ENCODE data around the gene ECI1. TPM values are rescaled to one million over a fixed set of nuclear protein-coding genes. Genes with fewer than 3 reads are reported as not detected.

The ECI1 gene
- total RNA-seq, 1 experiment from 2014 or later, result 71.7 TPM

GRCh38 chr16:2289282-2289681, 37.9 kb upstream of the ECI1 start:
- H2AFZ ChIP-seq (ENCODE audit: low read length), result no peak overlapping the region

DNA sequence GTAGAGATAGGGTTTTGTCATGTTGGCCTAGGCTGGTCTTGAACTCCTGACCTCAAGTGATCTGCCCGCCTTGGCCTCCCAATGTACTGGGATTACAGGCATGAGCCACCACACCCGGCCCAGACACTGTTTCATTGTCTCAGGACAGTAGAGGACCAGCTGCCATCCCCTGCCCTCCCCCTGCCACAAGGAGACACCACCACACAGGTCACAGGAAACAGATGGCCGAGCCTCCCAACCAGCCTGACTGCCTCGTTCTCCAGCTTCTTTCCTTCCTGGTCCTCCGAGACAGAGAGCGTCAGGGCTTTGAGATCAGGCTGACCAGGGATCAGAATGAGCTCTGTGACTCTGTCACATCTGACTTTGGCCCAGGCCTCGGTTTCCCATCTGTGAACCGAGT, 37.3 kb upstream of the ECI1 start:
- Histone ChIP-seq H3K4me2 (ENCODE audit: low read length) (no peak overlapping the region), H3K36me3 (ENCODE audit: low read depth, low read length) (no peaks in the 10 kb centered on the region), H3K79me2 (ENCODE audit: low read length) (no peaks in the 10 kb centered on the region), H3K9me3 (ENCODE audit: low read length) (no peaks in the 10 kb centered on the region), H4K20me1 (ENCODE audit: low read length) (no peaks in the 10 kb centered on the region), H3K9me2 (replicated peaks; ENCODE audit: low read length) (no peaks in the 10 kb centered on the region), H3K27me3 (ENCODE audit: low read length) (no peaks in the 10 kb centered on the region), H3F3A (ENCODE audit: low read length, unreplicated experiment) (no peaks in the 10 kb centered on the region), H3K9ac (ENCODE audit: low read length) (no peak overlapping the region), H3K27ac (ENCODE audit: low read length) (no peak overlapping the region), H2AFZ (ENCODE audit: low read length) (no peak overlapping the region), H3K4me1 (ENCODE audit: insufficient read depth, low read length) (no peaks in the 10 kb centered on the region), H3K4me3 (ENCODE audit: low read length) (no peak overlapping the region)
- TF ChIP-seq CTCF (conservative IDR thresholded peaks at IDR 0.05; ENCODE audit: low read depth, low read length) (no peak), EZH2 (IDR thresholded peaks at IDR 0.05; ENCODE audit: low read length, unreplicated experiment) (no peak), EZH2phosphoT487 (IDR thresholded peaks at IDR 0.05; ENCODE audit: borderline replicate concordance, low read length) (no peak)
- POLR2A ChIA-PET (ENCODE audit: unreplicated experiment), result interaction anchor here (0.6 kb wide), 1 partner anchor 76 kb away, joined by 19 read pairs; no protein-coding TSS in a partner anchor
- DNase-seq, result no peak
- BruUV-seq (replicated peaks), result no TSS peak
- CTCF ChIA-PET, result no interaction called here
- intact Hi-C loops (cut with micrococcal nuclease), result no loop called here
- ATAC-seq, result no peak

More at GRCh38 chr16:2289282-2289681, 37.9 kb upstream of the ECI1 start:
- DNase-seq (no peak), ATAC-seq (no peak)
- Histone ChIP-seq H4K20me1 (ENCODE audit: low read length) (no peaks in the 10 kb centered on the region), H3K79me2 (ENCODE audit: low read length) (no peaks in the 10 kb centered on the region), H3K27me3 (ENCODE audit: low read length) (no peaks in the 10 kb centered on the region), H3K9me2 (replicated peaks; ENCODE audit: low read length) (no peaks in the 10 kb centered on the region), H3K9me3 (ENCODE audit: low read length) (no peaks in the 10 kb centered on the region), H3K4me1 (ENCODE audit: insufficient read depth, low read length) (no peaks in the 10 kb centered on the region), H3K4me3 (ENCODE audit: low read length) (no peak overlapping the region), H3K4me2 (ENCODE audit: low read length) (no peak overlapping the region), H3F3A (ENCODE audit: low read length, unreplicated experiment) (no peaks in the 10 kb centered on the region), H3K9ac (ENCODE audit: low read length) (no peak overlapping the region), H3K36me3 (ENCODE audit: low read depth, low read length) (no peaks in the 10 kb centered on the region), H3K27ac (ENCODE audit: low read length) (no peak overlapping the region)
- no peak for TF ChIP-seq EZH2 (IDR thresholded peaks at IDR 0.05; ENCODE audit: low read length, unreplicated experiment)
- TF ChIP-seq EZH2phosphoT487 (IDR thresholded peaks at IDR 0.05; ENCODE audit: borderline replicate concordance, low read length), result no peak
- no peak for TF ChIP-seq CTCF (conservative IDR thresholded peaks at IDR 0.05; ENCODE audit: low read depth, low read length)
- intact Hi-C loops (cut with micrococcal nuclease), result no loop called here
- CTCF ChIA-PET, result no interaction called here
- BruUV-seq (replicated peaks), result no TSS peak
- POLR2A ChIA-PET (ENCODE audit: unreplicated experiment), result no interaction called here

GRCh38 chr16:2287916-2288547, 36.6 kb upstream of the ECI1 start:
- no peak overlapping the region for H3K27ac ChIP-seq (ENCODE audit: low read length)
- ATAC-seq (no peak), DNase-seq (no peak)
- H3K9me3 ChIP-seq (ENCODE audit: low read length), result no peaks in the 10 kb centered on the region
- H3K9me2 ChIP-seq (replicated peaks; ENCODE audit: low read length), result no peaks in the 10 kb centered on the region
- TF ChIP-seq CTCF (conservative IDR thresholded peaks at IDR 0.05; ENCODE audit: low read depth, low read length) (no peak), EZH2phosphoT487 (IDR thresholded peaks at IDR 0.05; ENCODE audit: borderline replicate concordance, low read length) (no peak), EZH2 (IDR thresholded peaks at IDR 0.05; ENCODE audit: low read length, unreplicated experiment) (no peak)
- intact Hi-C loops (cut with micrococcal nuclease), result no loop called here
- H3K9ac ChIP-seq (ENCODE audit: low read length), result no peak overlapping the region
- no peak overlapping the region for H2AFZ ChIP-seq (ENCODE audit: low read length)
- no peaks in the 10 kb centered on the region for H3K36me3 ChIP-seq (ENCODE audit: low read depth, low read length)
- no peaks in the 10 kb centered on the region for H3K79me2 ChIP-seq (ENCODE audit: low read length)
- no peaks in the 10 kb centered on the region for H3F3A ChIP-seq (ENCODE audit: low read length, unreplicated experiment)
- POLR2A ChIA-PET (ENCODE audit: unreplicated experiment), result interaction anchor here (0.6 kb wide), 1 partner anchor 76 kb away, joined by 19 read pairs; no protein-coding TSS in a partner anchor
- no peaks in the 10 kb centered on the region for H4K20me1 ChIP-seq (ENCODE audit: low read length)
- H3K4me2 ChIP-seq (ENCODE audit: low read length), result no peak overlapping the region
- CTCF ChIA-PET, result interaction anchor here (0.5 kb wide), 1 partner anchor 460 kb away, joined by 5 read pairs; no protein-coding TSS in a partner anchor
- no peaks in the 10 kb centered on the region for H3K27me3 ChIP-seq (ENCODE audit: low read length)
- H3K4me1 ChIP-seq (ENCODE audit: insufficient read depth, low read length), result no peaks in the 10 kb centered on the region
- BruUV-seq (replicated peaks), result no TSS peak
- H3K4me3 ChIP-seq (ENCODE audit: low read length), result no peak overlapping the region
